ENCODE data around the gene OR2AG2. TPM values are rescaled to one million over a fixed set of nuclear protein-coding genes. Genes with fewer than 3 reads are reported as not detected.

The OR2AG2 gene
- total RNA-seq, 2 experiments from 2014 or later = 0.14 to 0.26 TPM

DNA sequence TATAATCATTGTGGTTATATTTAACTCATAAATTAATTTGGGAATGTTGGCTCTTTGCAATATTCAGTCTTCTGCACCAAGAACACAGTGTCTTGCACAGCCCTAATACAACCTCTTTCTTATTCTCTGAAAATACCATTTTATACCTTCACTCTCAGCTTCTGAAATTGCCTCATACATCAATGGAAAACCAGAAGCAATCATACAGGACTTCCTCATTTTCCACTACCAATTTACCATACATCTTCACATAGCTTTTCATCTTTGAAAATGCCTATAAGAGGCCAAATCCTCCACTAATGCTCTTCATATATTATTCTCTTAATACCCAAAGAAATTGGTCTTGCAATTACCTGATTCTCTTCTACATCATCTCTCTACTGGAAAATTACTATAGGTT lies 6.7 kb upstream of the OR2AG2 start:
- Mint-ChIP-seq H3K27me3 (peaks cover 8% of the 10 kb centered on the region), H3K4me1 (no peaks in the 10 kb centered on the region), H3K4me3 (no peak overlapping the region), H3K9me3 (ENCODE audit: low read depth) (no peaks in the 10 kb centered on the region), H3K27ac (no peak overlapping the region), H3K36me3 (ENCODE audit: low read depth) (no peaks in the 10 kb centered on the region)
- ATAC-seq (no peak), DNase-seq (no peak)
- POLR2A ChIA-PET = no interaction called here
- intact Hi-C loops (cut with DNase I, micrococcal nuclease) = no loop called here
- CTCF ChIA-PET = interaction anchor here (1.4 kb wide), 1 partner anchor 34 kb away, joined by 7 read pairs; no protein-coding TSS in a partner anchor

DNA sequence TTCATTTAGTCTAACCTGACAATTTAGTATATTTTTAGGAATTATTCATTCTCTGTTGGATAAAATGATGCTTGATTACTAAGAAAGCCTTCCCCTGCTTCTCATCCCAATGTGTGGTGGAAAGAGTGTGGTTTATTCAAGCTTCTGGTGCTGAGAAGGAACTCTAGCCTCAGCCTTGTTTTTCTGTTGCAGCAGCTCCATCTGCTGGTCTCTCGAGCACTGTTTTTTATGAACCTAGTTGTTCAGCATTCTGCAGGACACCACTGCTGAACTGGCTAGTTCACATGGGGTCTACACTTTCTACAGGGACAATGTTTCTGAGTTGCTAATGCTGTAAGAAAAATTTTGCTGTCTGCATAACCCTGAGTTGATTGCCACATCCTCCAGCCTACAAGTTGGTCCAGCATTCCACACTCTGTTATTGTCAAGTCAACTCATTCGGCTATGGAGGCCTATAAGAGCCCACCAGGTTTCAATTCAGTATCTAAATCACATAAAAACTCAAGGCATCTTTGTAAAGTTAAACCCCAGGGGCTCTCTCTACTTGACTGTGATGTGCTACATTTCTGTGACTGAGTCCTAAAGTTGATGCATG lies 14.3 kb downstream of the OR2AG2 start:
- DNase-seq (peak; percentile 76), ATAC-seq (peak; percentile 85)
- POLR2A ChIA-PET = no interaction called here
- intact Hi-C loops (cut with DNase I, micrococcal nuclease) = loop anchor here (1.0 to 5.0 kb wide), 6 partner anchors 19 to 378 kb away; partner anchors contain the start of gene HPX (in 1 of the 2)
- no peak overlapping the region for H3K27ac Mint-ChIP-seq
- H3K4me1 Mint-ChIP-seq = peaks cover 10% of the 10 kb centered on the region
- H3K9me3 Mint-ChIP-seq (ENCODE audit: low read depth) = no peaks in the 10 kb centered on the region
- no peaks in the 10 kb centered on the region for H3K36me3 Mint-ChIP-seq (ENCODE audit: low read depth)
- no peak overlapping the region for H3K4me3 Mint-ChIP-seq
- CTCF ChIA-PET = interaction anchor here (0.6 to 6.3 kb wide), 15 partner anchors 10 to 413 kb away, joined by 3 to 84 read pairs (median 4); partner anchors contain the start of genes ARFIP2, MRPL17 and TIMM10B
- no peaks in the 10 kb centered on the region for H3K27me3 Mint-ChIP-seq

DNA sequence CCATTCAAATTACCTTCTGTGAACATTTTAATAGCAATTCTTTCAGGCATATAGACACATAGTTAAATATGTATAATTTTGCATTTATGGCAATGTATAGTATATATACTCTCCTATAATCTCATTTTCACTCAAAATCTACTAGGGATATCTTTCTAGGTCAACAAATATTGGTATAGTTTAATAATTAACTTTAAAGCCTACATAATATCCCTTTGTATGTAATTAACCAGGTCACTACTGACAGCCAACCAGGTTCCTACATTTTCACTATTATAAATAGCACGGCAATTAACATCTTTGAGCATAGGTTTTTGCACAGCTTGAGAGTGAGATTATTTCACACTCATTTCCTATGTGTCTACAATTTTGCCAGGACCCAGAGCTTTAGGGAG lies 15.8 kb downstream of the OR2AG2 start:
- intact Hi-C loops (cut with DNase I, micrococcal nuclease) = loop anchor here in 1 of 2 experiments (5.0 kb wide), 1 partner anchor 314 kb away; the partner anchor contains the start of gene HPX
- no peak for ATAC-seq
- H3K27me3 Mint-ChIP-seq = no peaks in the 10 kb centered on the region
- no peak for DNase-seq
- H3K36me3 Mint-ChIP-seq (ENCODE audit: low read depth) = no peaks in the 10 kb centered on the region
- peaks cover 10% of the 10 kb centered on the region for H3K4me1 Mint-ChIP-seq
- ChIA-PET CTCF (interaction anchor here (0.6 to 6.3 kb wide), 23 partner anchors 9 to 554 kb away, joined by 3 to 102 read pairs (median 6); partner anchors contain the start of genes MRPL17 and OR2AG1), POLR2A (no interaction called here)
- H3K27ac Mint-ChIP-seq = no peak overlapping the region
- H3K9me3 Mint-ChIP-seq (ENCODE audit: low read depth) = no peaks in the 10 kb centered on the region
- H3K4me3 Mint-ChIP-seq = no peak overlapping the region

- Mint-ChIP-seq H3K27me3 (no peaks in the 10 kb centered on the region), H3K27ac (no peak overlapping the region), H3K36me3 (ENCODE audit: low read depth) (no peaks in the 10 kb centered on the region), H3K9me3 (ENCODE audit: low read depth) (no peaks in the 10 kb centered on the region), H3K4me1 (peaks cover 10% of the 10 kb centered on the region), H3K4me3 (no peak overlapping the region)
- CTCF ChIA-PET = interaction anchor here (0.7 to 6.3 kb wide), 34 partner anchors 8 to 553 kb away, joined by 3 to 102 read pairs (median 5); partner anchors contain the start of genes MRPL17 and OR2AG1
- DNase-seq (peak; percentile 38), ATAC-seq (peak; percentile 63)
- POLR2A ChIA-PET = interaction anchor here (1.1 kb wide), 1 partner anchor 10 kb away, joined by 8 read pairs; no protein-coding TSS in a partner anchor
- intact Hi-C loops (cut with DNase I, micrococcal nuclease) = loop anchor here in 1 of 2 experiments (5.0 kb wide), 1 partner anchor 313 kb away; the partner anchor contains the start of gene HPX
Measured at GRCh38 chr11:6755303-6755952, 16.3 kb downstream of the OR2AG2 start.

- H3K27ac Mint-ChIP-seq = no peak overlapping the region
- H3K36me3 Mint-ChIP-seq (ENCODE audit: low read depth) = peaks cover 2% of the 10 kb centered on the region
- H3K27me3 Mint-ChIP-seq = no peaks in the 10 kb centered on the region
- no peak overlapping the region for H3K4me3 Mint-ChIP-seq
- ChIA-PET POLR2A (interaction anchor here (0.6 kb wide), 1 partner anchor 326 kb away, joined by 3 read pairs; no protein-coding TSS in a partner anchor), CTCF (interaction anchor here (0.6 to 6.4 kb wide), 11 partner anchors 10 to 241 kb away, joined by 3 to 99 read pairs (median 6); partner anchors contain the start of gene MRPL17)
- no peaks in the 10 kb centered on the region for H3K9me3 Mint-ChIP-seq (ENCODE audit: low read depth)
- intact Hi-C loops (cut with DNase I, micrococcal nuclease) = loop anchor here (2.0 to 10.0 kb wide), 6 partner anchors 144 to 765 kb away; partner anchors contain the start of genes ILK (in 2 of the 2), RRP8 (in 2 of the 2), ARFIP2 (in 1 of the 2) and CNGA4 (in 1 of the 2)
- no peak for DNase-seq
- ATAC-seq = no peak
- H3K4me1 Mint-ChIP-seq = peaks cover 23% of the 10 kb centered on the region
Measured at GRCh38 chr11:6747097-6747668, 24.6 kb downstream of the OR2AG2 start.

DNA sequence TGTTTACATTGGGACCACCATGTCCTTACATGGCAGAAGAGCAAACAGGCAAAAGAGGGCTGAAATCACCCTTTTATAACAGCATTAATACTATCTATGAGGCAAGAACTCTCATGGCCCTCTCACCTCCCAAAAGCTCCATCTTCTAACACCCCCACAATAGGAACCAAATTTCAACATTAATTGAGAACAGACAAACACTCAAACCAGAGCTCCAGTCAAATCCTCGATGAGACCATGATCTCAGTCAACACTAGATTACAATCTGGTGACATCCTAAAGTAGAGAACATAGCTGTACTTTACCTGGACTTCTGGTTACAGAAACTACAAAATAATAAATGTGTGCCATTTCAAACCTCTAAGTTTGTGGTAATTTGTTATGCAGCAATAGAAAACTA lies 25.1 kb downstream of the OR2AG2 start:
- no peaks in the 10 kb centered on the region for H3K27me3 Mint-ChIP-seq
- ChIA-PET CTCF (interaction anchor here (0.6 to 6.4 kb wide), 12 partner anchors 10 to 1159 kb away, joined by 3 to 99 read pairs (median 5); partner anchors contain the start of gene MRPL17), POLR2A (interaction anchor here (0.6 kb wide), 1 partner anchor 326 kb away, joined by 3 read pairs; no protein-coding TSS in a partner anchor)
- H3K9me3 Mint-ChIP-seq (ENCODE audit: low read depth) = no peaks in the 10 kb centered on the region
- no peak overlapping the region for H3K27ac Mint-ChIP-seq
- H3K4me3 Mint-ChIP-seq = no peak overlapping the region
- no peak for DNase-seq
- peaks cover 2% of the 10 kb centered on the region for H3K36me3 Mint-ChIP-seq (ENCODE audit: low read depth)
- intact Hi-C loops (cut with DNase I, micrococcal nuclease) = loop anchor here (1.0 to 10.0 kb wide), 7 partner anchors 8 to 766 kb away; partner anchors contain the start of genes ILK (in 2 of the 2), RRP8 (in 2 of the 2), ARFIP2 (in 1 of the 2) and CNGA4 (in 1 of the 2)
- H3K4me1 Mint-ChIP-seq = peaks cover 29% of the 10 kb centered on the region
- peak; percentile 55 for ATAC-seq

DNA sequence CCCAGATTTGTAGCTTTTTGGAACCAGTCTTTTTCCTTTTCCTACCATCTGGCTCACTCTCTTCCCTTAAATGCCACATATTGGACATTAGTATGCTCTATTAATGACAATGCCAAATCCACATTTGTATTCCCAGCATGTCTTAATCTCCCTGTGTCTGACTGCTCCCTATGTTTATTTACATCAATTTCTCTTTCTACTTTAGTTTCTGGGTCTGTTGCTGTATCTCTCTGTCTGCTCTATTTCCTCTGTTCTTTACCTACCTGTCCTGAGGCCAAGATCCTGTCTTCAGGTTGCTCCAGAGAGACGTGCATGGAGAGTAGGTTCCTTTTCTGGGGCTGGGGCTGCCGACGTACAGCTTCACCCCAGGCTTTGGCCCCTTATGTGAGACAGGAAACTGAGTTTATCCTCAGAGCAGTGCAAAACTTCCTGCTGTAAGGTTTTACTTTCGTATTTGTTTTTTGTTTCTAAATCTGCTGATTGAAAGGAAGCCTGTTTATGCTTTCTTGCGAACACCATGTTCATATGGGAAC lies 25.6 kb downstream of the OR2AG2 start:
- intact Hi-C loops (cut with DNase I, micrococcal nuclease) = loop anchor here (1.0 to 10.0 kb wide), 7 partner anchors 8 to 766 kb away; partner anchors contain the start of genes ILK (in 2 of the 2), RRP8 (in 2 of the 2), ARFIP2 (in 1 of the 2) and CNGA4 (in 1 of the 2)

DNA sequence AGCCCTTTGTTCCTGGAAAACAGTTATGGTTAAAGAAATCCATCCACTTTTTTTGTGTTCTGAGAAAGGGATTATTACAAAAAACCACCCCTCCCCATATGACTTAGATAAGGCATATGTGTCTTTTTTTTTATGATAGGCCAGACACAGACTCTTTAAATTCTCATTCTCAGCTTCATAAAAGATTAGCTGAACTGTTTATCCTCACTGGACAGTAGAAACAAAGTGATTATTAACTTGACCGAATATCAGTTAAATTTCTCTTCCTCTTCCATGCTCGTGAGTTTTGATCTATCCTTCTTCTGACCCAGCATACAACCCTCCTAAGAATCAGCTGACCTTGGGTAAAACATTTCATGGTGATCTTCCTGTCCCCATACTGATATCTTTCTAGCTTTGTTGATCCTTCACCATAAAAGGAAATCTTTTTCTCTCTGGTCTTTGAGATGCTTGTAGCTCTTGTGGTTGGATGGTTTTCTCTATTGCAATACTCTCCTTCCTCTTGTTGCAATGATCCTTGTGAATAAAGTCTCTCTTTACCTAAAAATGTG lies 26.2 kb downstream of the OR2AG2 start:
- CTCF ChIA-PET = interaction anchor here (0.6 to 6.4 kb wide), 16 partner anchors 9 to 1160 kb away, joined by 3 to 99 read pairs (median 3); partner anchors contain the start of gene MRPL17
- DNase-seq = no peak
- no peaks in the 10 kb centered on the region for H3K9me3 Mint-ChIP-seq (ENCODE audit: low read depth)
- H3K27me3 Mint-ChIP-seq = no peaks in the 10 kb centered on the region
- peaks cover 6% of the 10 kb centered on the region for H3K36me3 Mint-ChIP-seq (ENCODE audit: low read depth)
- H3K4me3 Mint-ChIP-seq = no peak overlapping the region
- peak; percentile 27 for ATAC-seq
- intact Hi-C loops (cut with DNase I, micrococcal nuclease) = loop anchor here (1.0 to 10.0 kb wide), 7 partner anchors 7 to 767 kb away; partner anchors contain the start of genes ILK (in 2 of the 2), RRP8 (in 2 of the 2), ARFIP2 (in 1 of the 2) and CNGA4 (in 1 of the 2)
- peaks cover 36% of the 10 kb centered on the region for H3K4me1 Mint-ChIP-seq
- no peak overlapping the region for H3K27ac Mint-ChIP-seq
- POLR2A ChIA-PET = interaction anchor here (0.7 to 0.9 kb wide), 3 partner anchors 9 to 860 kb away, joined by 3 to 10 read pairs (median 8); partner anchors contain the start of gene MRPL17

More for the DNA sequence above, 25.6 kb downstream of the OR2AG2 start:
- no peaks in the 10 kb centered on the region for H3K9me3 Mint-ChIP-seq (ENCODE audit: low read depth)
- peak; percentile 85 for ATAC-seq
- H3K36me3 Mint-ChIP-seq (ENCODE audit: low read depth) = peaks cover 2% of the 10 kb centered on the region
- H3K4me3 Mint-ChIP-seq = no peak overlapping the region
- H3K4me1 Mint-ChIP-seq = peaks cover 30% of the 10 kb centered on the region
- H3K27ac Mint-ChIP-seq = no peak overlapping the region
- H3K27me3 Mint-ChIP-seq = no peaks in the 10 kb centered on the region
- CTCF ChIA-PET = interaction anchor here (0.6 to 6.4 kb wide), 14 partner anchors 10 to 1159 kb away, joined by 3 to 99 read pairs (median 4); partner anchors contain the start of gene MRPL17
- POLR2A ChIA-PET = interaction anchor here (0.9 kb wide), 1 partner anchor 63 kb away, joined by 3 read pairs; the partner anchor contains the start of gene MRPL17
- DNase-seq = peak; percentile 58

GRCh38 chr11:6745018-6745417 lies 26.8 kb downstream of the OR2AG2 start:
- no peak overlapping the region for H3K27ac Mint-ChIP-seq
- no peaks in the 10 kb centered on the region for H3K27me3 Mint-ChIP-seq
- peaks cover 41% of the 10 kb centered on the region for H3K4me1 Mint-ChIP-seq
- peaks cover 10% of the 10 kb centered on the region for H3K36me3 Mint-ChIP-seq (ENCODE audit: low read depth)
- intact Hi-C loops (cut with DNase I, micrococcal nuclease) = loop anchor here (5.0 to 10.0 kb wide), 4 partner anchors 143 to 767 kb away; partner anchors contain the start of genes CNGA4 (in 1 of the 2), FHIP1B (in 1 of the 2), ILK (in 1 of the 2) and PPFIBP2 (in 1 of the 2)
- no peaks in the 10 kb centered on the region for H3K9me3 Mint-ChIP-seq (ENCODE audit: low read depth)
- ChIA-PET CTCF (interaction anchor here (0.6 to 6.4 kb wide), 11 partner anchors 9 to 296 kb away, joined by 3 to 99 read pairs (median 4); partner anchors contain the start of gene MRPL17), POLR2A (interaction anchor here (0.7 to 0.8 kb wide), 2 partner anchors 10 to 860 kb away, joined by 8 to 10 read pairs; no protein-coding TSS in a partner anchor)
- no peak for ATAC-seq
- DNase-seq = no peak
- no peak overlapping the region for H3K4me3 Mint-ChIP-seq

- peak overlapping the region; percentile 79 for H3K27ac Mint-ChIP-seq
- no peak overlapping the region for H3K4me3 Mint-ChIP-seq
- peak; percentile 4 for ATAC-seq
- no peaks in the 10 kb centered on the region for H3K27me3 Mint-ChIP-seq
- intact Hi-C loops (cut with DNase I, micrococcal nuclease) = loop anchor here in 1 of 2 experiments (10.0 kb wide), 1 partner anchor 507 kb away; the partner anchor contains the start of genes CNGA4 and FHIP1B
- peaks cover 20% of the 10 kb centered on the region for H3K36me3 Mint-ChIP-seq (ENCODE audit: low read depth)
- ChIA-PET POLR2A (interaction anchor here (0.6 kb wide), 1 partner anchor 21 kb away, joined by 3 read pairs; no protein-coding TSS in a partner anchor), CTCF (interaction anchor here (1.6 to 3.6 kb wide), 4 partner anchors 9 to 36 kb away, joined by 4 to 16 read pairs (median 10); no protein-coding TSS in a partner anchor)
- no peaks in the 10 kb centered on the region for H3K9me3 Mint-ChIP-seq (ENCODE audit: low read depth)
- DNase-seq = peak; percentile 39
- peaks cover 59% of the 10 kb centered on the region for H3K4me1 Mint-ChIP-seq
Measured at GRCh38 chr11:6742260-6742659, 29.5 kb downstream of the OR2AG2 start.

Measured in activated CD4-positive, alpha-beta T cell treated with anti-CD3 and anti-CD28 coated beads for 36 hours (primary cell).